Panc1 (cell line): ENCODE results near the gene NANOS3. TPM values are rescaled to one million over a fixed set of nuclear protein-coding genes. Genes with fewer than 3 reads are reported as not detected.

ENCODE experiments used
- ATAC-seq: fragments of 200-7000 bp; cut with Tn5 transposase; 2 replicates; pipeline ENCODE4 v1.9.1; 2020; ENCODE audit warnings: mild to moderate bottlenecking, moderate library complexity
- BruUV-seq: library from RNA; stranded (reverse); fragments of 400-500 nt; replicated peaks from 2 replicates; lab custom pipeline; 2021; lab: Mats Ljungman, UMichigan
- CTCF ChIA-PET: fragments of 300-600 bp; sonication (Branson Sonifier 250); formaldehyde crosslinking; loops from one replicate; lab custom pipeline; 2022; ENCODE audit warnings: antibody characterized with exemption; lab: Charles Lee
- POLR2A ChIA-PET: fragments of 300-600 bp; sonication (Branson Sonifier 250); formaldehyde crosslinking; loops from one replicate; lab custom pipeline; 2022; ENCODE audit warnings: antibody characterized with exemption; lab: Charles Lee
- DNase-seq: peaks from one replicate; pipeline ENCODE4 v3.0.0-alpha.2; 2010; ENCODE audit warnings: low read depth, low spot score
- H3K27ac ChIP-seq: 2 replicates; pipeline ENCODE4 v1.5.1; 2011; ENCODE audit warnings: mild to moderate bottlenecking, low read length, inconsistent platforms
- H3K27me3 ChIP-seq: fragments of 200-500 bp; sonication (Bioruptor generic); 2 replicates; pipeline ENCODE4 v1.6.0; 2014; ENCODE audit warnings: low read length, inconsistent platforms; ENCODE audit not compliant: control insufficient read depth, insufficient read depth
- H3K36me3 ChIP-seq: fragments of 200-500 bp; sonication (Bioruptor generic); 2 replicates; pipeline ENCODE4 v1.5.1; 2014; ENCODE audit warnings: inconsistent platforms, mild to moderate bottlenecking, low read length, moderate library complexity; ENCODE audit not compliant: control insufficient read depth, insufficient read depth
- H3K4me1 ChIP-seq: 2 replicates; pipeline ENCODE4 v1.5.1; 2011; ENCODE audit warnings: inconsistent platforms, mild to moderate bottlenecking, low read length, moderate library complexity; ENCODE audit not compliant: control insufficient read depth, insufficient read depth
- H3K4me3 ChIP-seq, 2 experiments: 2 replicates each; pipeline ENCODE4 v1.5.1; 2011 to 2012; ENCODE audit warnings: low read depth in 2 of 2, low read length in 2 of 2, mild to moderate bottlenecking in 2 of 2, inconsistent platforms in 1 of 2, moderate library complexity in 1 of 2
- H3K9me3 ChIP-seq: fragments of 200-500 bp; sonication (Bioruptor generic); 2 replicates; pipeline ENCODE4 v1.5.1; 2014; ENCODE audit warnings: low read depth, mild to moderate bottlenecking, inconsistent platforms, low read length, moderate library complexity; ENCODE audit not compliant: control insufficient read depth, insufficient read depth
- POLR2AphosphoS5 ChIP-seq: IDR thresholded peaks from 2 replicates; pipeline ENCODE4 v1.6.1; 2012; ENCODE audit warnings: mild to moderate bottlenecking, low read depth, low read length, moderate library complexity
- SIN3A ChIP-seq: IDR thresholded peaks from 2 replicates; pipeline ENCODE4 v1.6.1; 2012; ENCODE audit warnings: low read depth, mild to moderate bottlenecking, low read length, moderate library complexity, borderline replicate concordance; ENCODE audit not compliant: insufficient read depth
- TCF7L2 ChIP-seq: IDR thresholded peaks from 2 replicates; pipeline ENCODE4 v1.6.1; 2011; ENCODE audit warnings: mild to moderate bottlenecking, low read depth, low read length, inconsistent platforms
- in situ Hi-C: cut with HindIII; loops from 2 replicates; pipeline ENCODE4 v1.10.0; 2016; ENCODE audit warnings: low sequenced_read_pairs, low pct_unique_long_range_greater_than_20kb
- intact Hi-C: fragments of 100-400 bp; cut with micrococcal nuclease; formaldehyde crosslinking; loops from one replicate; pipeline ENCODE4 v1.10.0; 2022; ENCODE audit not compliant: unreplicated experiment
- total RNA-seq: library from RNA; stranded (reverse); gene quantifications from one replicate; pipeline ENCODE4 v1.2.1, GENCODE V29; 2021; ENCODE audit not compliant: unreplicated experiment
- TF ChIP-seq, protein P1 (sequence below): fragments of 450-650 bp; IDR thresholded peaks from 2 replicates; pipeline ENCODE4 v1.5.1; 2017; ENCODE audit warnings: mild to moderate bottlenecking
- TF ChIP-seq, protein P2 (sequence below), 2 experiments: IDR thresholded peaks; 2 replicates each; pipeline ENCODE4 v1.6.1; 2011 to 2012; ENCODE audit warnings: low read depth in 2 of 2, control low read depth in 1 of 2, low read length in 1 of 2, mild to moderate bottlenecking in 1 of 2, moderate library complexity in 1 of 2; ENCODE audit not compliant: insufficient read depth in 1 of 2

The NANOS3 gene
- total RNA-seq, 1 experiment from 2014 or later: 0.33 TPM

- no peak for DNase-seq
- no TSS peak for BruUV-seq
- H3K4me1 ChIP-seq: no peaks in the 10 kb centered on the region
- in situ Hi-C loops: no loop called here
- H3K4me3 ChIP-seq: no peak overlapping the region
- ChIA-PET POLR2A (no interaction called here), CTCF (no interaction called here)
- TF ChIP-seq SIN3A: no peak
- TF ChIP-seq, protein P1, sequence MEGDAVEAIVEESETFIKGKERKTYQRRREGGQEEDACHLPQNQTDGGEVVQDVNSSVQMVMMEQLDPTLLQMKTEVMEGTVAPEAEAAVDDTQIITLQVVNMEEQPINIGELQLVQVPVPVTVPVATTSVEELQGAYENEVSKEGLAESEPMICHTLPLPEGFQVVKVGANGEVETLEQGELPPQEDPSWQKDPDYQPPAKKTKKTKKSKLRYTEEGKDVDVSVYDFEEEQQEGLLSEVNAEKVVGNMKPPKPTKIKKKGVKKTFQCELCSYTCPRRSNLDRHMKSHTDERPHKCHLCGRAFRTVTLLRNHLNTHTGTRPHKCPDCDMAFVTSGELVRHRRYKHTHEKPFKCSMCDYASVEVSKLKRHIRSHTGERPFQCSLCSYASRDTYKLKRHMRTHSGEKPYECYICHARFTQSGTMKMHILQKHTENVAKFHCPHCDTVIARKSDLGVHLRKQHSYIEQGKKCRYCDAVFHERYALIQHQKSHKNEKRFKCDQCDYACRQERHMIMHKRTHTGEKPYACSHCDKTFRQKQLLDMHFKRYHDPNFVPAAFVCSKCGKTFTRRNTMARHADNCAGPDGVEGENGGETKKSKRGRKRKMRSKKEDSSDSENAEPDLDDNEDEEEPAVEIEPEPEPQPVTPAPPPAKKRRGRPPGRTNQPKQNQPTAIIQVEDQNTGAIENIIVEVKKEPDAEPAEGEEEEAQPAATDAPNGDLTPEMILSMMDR: no peak
- TF ChIP-seq, protein P2, sequence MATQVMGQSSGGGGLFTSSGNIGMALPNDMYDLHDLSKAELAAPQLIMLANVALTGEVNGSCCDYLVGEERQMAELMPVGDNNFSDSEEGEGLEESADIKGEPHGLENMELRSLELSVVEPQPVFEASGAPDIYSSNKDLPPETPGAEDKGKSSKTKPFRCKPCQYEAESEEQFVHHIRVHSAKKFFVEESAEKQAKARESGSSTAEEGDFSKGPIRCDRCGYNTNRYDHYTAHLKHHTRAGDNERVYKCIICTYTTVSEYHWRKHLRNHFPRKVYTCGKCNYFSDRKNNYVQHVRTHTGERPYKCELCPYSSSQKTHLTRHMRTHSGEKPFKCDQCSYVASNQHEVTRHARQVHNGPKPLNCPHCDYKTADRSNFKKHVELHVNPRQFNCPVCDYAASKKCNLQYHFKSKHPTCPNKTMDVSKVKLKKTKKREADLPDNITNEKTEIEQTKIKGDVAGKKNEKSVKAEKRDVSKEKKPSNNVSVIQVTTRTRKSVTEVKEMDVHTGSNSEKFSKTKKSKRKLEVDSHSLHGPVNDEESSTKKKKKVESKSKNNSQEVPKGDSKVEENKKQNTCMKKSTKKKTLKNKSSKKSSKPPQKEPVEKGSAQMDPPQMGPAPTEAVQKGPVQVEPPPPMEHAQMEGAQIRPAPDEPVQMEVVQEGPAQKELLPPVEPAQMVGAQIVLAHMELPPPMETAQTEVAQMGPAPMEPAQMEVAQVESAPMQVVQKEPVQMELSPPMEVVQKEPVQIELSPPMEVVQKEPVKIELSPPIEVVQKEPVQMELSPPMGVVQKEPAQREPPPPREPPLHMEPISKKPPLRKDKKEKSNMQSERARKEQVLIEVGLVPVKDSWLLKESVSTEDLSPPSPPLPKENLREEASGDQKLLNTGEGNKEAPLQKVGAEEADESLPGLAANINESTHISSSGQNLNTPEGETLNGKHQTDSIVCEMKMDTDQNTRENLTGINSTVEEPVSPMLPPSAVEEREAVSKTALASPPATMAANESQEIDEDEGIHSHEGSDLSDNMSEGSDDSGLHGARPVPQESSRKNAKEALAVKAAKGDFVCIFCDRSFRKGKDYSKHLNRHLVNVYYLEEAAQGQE (IDR thresholded peaks at IDR 0.05; ENCODE audit: insufficient read depth in 1 of 2, low read depth in 2 of 2, low read length in 1 of 2): no peak
- no peaks in the 10 kb centered on the region for H3K27me3 ChIP-seq
- no peak for ATAC-seq
- no peaks in the 10 kb centered on the region for H3K36me3 ChIP-seq
- no peaks in the 10 kb centered on the region for H3K9me3 ChIP-seq
- no peak overlapping the region for H3K27ac ChIP-seq
- intact Hi-C loops: no loop called here
These were observed 22.5 kb downstream of the NANOS3 start for GRCh38 chr19:13899393-13899792.

- no peak overlapping the region for H3K4me3 ChIP-seq
- no peaks in the 10 kb centered on the region for H3K27me3 ChIP-seq
- no peak for ATAC-seq
- in situ Hi-C loops: no loop called here
- ChIA-PET CTCF (no interaction called here), POLR2A (interaction anchor here (0.6 kb wide), 1 partner anchor 60 kb away, joined by 5 read pairs; no protein-coding TSS in a partner anchor)
- H3K4me1 ChIP-seq: no peaks in the 10 kb centered on the region
- BruUV-seq: no TSS peak
- no peaks in the 10 kb centered on the region for H3K9me3 ChIP-seq
- no peak overlapping the region for H3K27ac ChIP-seq
- H3K36me3 ChIP-seq: no peaks in the 10 kb centered on the region
- DNase-seq: no peak
- no peak for TF ChIP-seq POLR2AphosphoS5
- TF ChIP-seq TCF7L2: no peak
- TF ChIP-seq, protein P2 (IDR thresholded peaks at IDR 0.05; ENCODE audit: insufficient read depth in 1 of 2, low read depth in 2 of 2, low read length in 1 of 2): no peak
- TF ChIP-seq, protein P1: no peak
- TF ChIP-seq SIN3A: no peak
- intact Hi-C loops: no loop called here
These were observed 23.1 kb downstream of the NANOS3 start for GRCh38 chr19:13899912-13900584.
